H1 (cell line): ENCODE results near the gene OR7A10. TPM values are rescaled to one million over a fixed set of nuclear protein-coding genes. Genes with fewer than 3 reads are reported as not detected.

Source experiments
- CHD7 ChIP-seq: fragments of 300-600 bp; sonication (generic); IDR thresholded peaks from 2 replicates; pipeline ENCODE4 v1.7.1; 2012; ENCODE audit warnings: low read length, moderate library complexity, mild to moderate bottlenecking, inconsistent platforms; ENCODE audit not compliant: insufficient replicate concordance
- CREB1 ChIP-seq: IDR thresholded peaks from 2 replicates; pipeline ENCODE4 v1.6.1; 2012; ENCODE audit warnings: inconsistent platforms
- GTF2F1 ChIP-seq: IDR thresholded peaks from 2 replicates; pipeline ENCODE4 v1.6.1; 2012; ENCODE audit warnings: low read depth, low read length, improper control_type of control experiment, borderline replicate concordance
- KDM1A ChIP-seq: fragments of 200-600, 300-600 bp; sonication (generic); IDR thresholded peaks from 2 replicates; pipeline ENCODE4 v1.7.1; 2016; ENCODE audit warnings: mild to moderate bottlenecking, low read length, borderline replicate concordance
- KDM4A ChIP-seq: IDR thresholded peaks from one replicate; pipeline ENCODE4 v1.7.1; 2012; ENCODE audit warnings: low read depth, mild to moderate bottlenecking, moderate library complexity, low read length, inconsistent platforms; ENCODE audit not compliant: severe bottlenecking
- KDM5A ChIP-seq: fragments of 200-600 bp; IDR thresholded peaks from 2 replicates; pipeline ENCODE4 v1.7.1; 2012; ENCODE audit warnings: mild to moderate bottlenecking, low read length, inconsistent platforms, mixed read lengths
- NANOG ChIP-seq: IDR thresholded peaks from 2 replicates; pipeline ENCODE4 v1.6.1; 2011; ENCODE audit warnings: low read length, low read depth, mild to moderate bottlenecking, inconsistent platforms; ENCODE audit not compliant: insufficient read depth, poor library complexity, severe bottlenecking
- POLR2A ChIP-seq, 2 experiments: IDR thresholded peaks; 1 replicate in 1 of 2; 2 replicates in 1 of 2; pipeline ENCODE4 v1.6.1; 2011; ENCODE audit warnings: low read depth in 2 of 2, low read length in 2 of 2, mild to moderate bottlenecking in 2 of 2; ENCODE audit errors: control extremely low read depth in 1 of 2
- polyA plus RNA-seq, 7 experiments: library from polyadenylated mRNA; depleted of rRNA in 3 of 7; stranded (reverse) in 5 of 7; unstranded in 2 of 7; fragments of >200 nt in 5 of 7; fragments of 200-250 nt in 2 of 7; gene quantifications; 1 replicate in 5 of 7; 2 replicates in 1 of 7; 4 replicates in 1 of 7; pipeline versions ENCODE4 v1.2.1 to v1.2.3, GENCODE V29; 2011 to 2013; ENCODE audit warnings: missing spikeins in 2 of 7, mixed read lengths in 2 of 7
- total RNA-seq: library from RNA; stranded (reverse); fragmentation: NEBNext Ultra II Directional; extraction: Animal tissue kit (Norgen Biotek cat#: 25700); gene quantifications from 2 replicates; pipeline ENCODE4 v1.2.1, GENCODE V29; 2021

Gene OR7A10
- total and polyA plus RNA-seq, 2 of the 8 experiments (the other 6 are each of a cell fraction or from before 2014, with no cell fraction given) = not detected

GRCh38 chr19:14809272-14810057, 39.3 kb downstream of the OR7A10 start (continued):
- TF ChIP-seq CHD7 (no peak), CREB1 (no peak), GTF2F1 (no peak), KDM5A (no peak), POLR2A (IDR thresholded peaks at IDR 0.05; ENCODE audit: control extremely low read depth in 1 of 2, low read depth in 2 of 2, low read length in 2 of 2) (no peak), NANOG (no peak), KDM1A (no peak), KDM4A (no peak)
